ENCODE data around the gene EDN1.

The EDN1 gene

DNA sequence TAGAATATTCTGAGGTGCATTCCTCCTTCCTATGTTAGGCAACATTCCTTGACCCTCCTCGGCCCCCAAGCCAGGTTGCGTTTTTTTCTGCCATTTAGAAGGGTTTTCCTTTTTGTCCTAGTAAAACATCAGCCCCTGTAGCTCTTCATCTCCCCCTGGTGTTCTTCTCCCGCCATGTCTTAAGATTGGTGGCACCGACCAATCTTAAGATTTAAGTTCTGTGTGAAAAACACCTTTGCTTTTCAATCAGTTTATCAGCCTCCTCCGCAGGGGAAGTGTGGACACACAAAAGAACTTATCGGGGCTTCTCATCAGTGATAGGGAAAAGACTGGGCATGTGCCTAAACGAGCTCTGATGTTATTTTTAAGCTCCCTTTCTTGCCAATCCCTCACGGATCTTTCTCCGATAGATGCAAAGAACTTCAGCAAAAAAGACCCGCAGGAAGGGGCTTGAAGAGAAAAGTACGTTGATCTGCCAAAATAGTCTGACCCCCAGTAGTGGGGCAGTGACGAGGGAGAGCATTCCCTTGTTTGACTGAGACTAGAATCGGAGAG lies 719 bp upstream of the EDN1 start:
- Histone ChIP-seq H3K9me3 (ENCODE audit: insufficient read depth, low read depth, low read length) (no peaks in the 10 kb centered on the region), H3K27me3 (ENCODE audit: insufficient read depth, low read length) (peaks cover 39% of the 10 kb centered on the region; the same call in 1 of the 2 replicates), H3K4me1 (ENCODE audit: insufficient read depth, low read length) (peaks cover 6% of the 10 kb centered on the region; the same call in 1 of the 2 replicates), H3K36me3 (ENCODE audit: insufficient read depth, low read depth, low read length) (no peaks in the 10 kb centered on the region), H3K4me3 (ENCODE audit: low read length) (peak overlapping the region; percentile 72), H3K9ac (ENCODE audit: low read depth, low read length) (peak overlapping the region; percentile 35; the same call in 1 of the 2 replicates), H3K27ac (ENCODE audit: low read length) (no peak overlapping the region)

DNA sequence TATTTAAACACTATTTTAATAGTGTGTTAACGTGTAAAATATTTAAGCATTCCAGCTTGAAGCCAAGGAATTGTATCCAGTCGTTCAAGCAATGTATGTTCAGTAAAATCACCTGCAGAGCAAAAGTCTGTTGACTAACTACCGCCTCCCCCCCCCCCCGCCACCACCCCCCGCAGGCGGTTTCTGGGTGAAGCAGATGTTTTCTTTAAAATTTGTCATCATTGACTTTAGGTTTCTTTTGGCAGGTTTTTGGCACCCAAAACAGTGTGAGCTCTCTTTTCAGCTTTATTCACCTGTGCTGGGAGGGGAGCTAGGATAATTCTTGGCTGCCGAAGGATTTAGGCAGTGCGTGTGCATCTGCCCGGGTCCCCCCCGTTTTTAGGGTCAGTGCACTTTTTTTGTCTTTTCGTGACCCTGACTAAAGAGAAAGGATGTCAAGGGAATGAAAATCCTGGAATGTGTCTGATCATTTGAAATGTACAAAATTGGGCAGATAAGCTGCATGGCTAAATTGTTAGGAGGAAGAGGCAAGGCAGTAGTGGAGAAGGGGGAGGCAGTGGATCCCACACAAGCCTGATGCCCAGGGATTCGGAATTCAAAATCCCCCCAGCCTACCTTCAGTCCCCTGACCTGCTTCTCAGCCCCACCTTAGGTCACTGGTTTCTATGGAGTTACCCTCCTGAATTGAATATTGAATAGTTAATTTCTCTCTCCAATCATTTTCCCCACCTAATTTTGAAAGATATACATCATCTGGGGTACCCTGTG lies 1.1 kb downstream of the EDN1 start:
- Histone ChIP-seq H3K27ac (ENCODE audit: low read length) (no peak overlapping the region), H3K9ac (ENCODE audit: low read depth, low read length) (no peak overlapping the region), H3K4me1 (ENCODE audit: insufficient read depth, low read length) (peaks cover 9% of the 10 kb centered on the region; the same call in 1 of the 2 replicates), H3K4me3 (ENCODE audit: low read length) (peak overlapping the region; percentile 72), H3K36me3 (ENCODE audit: insufficient read depth, low read depth, low read length) (no peaks in the 10 kb centered on the region), H3K9me3 (ENCODE audit: insufficient read depth, low read depth, low read length) (no peaks in the 10 kb centered on the region), H3K27me3 (ENCODE audit: insufficient read depth, low read length) (peaks cover 39% of the 10 kb centered on the region; the same call in 1 of the 2 replicates)

DNA sequence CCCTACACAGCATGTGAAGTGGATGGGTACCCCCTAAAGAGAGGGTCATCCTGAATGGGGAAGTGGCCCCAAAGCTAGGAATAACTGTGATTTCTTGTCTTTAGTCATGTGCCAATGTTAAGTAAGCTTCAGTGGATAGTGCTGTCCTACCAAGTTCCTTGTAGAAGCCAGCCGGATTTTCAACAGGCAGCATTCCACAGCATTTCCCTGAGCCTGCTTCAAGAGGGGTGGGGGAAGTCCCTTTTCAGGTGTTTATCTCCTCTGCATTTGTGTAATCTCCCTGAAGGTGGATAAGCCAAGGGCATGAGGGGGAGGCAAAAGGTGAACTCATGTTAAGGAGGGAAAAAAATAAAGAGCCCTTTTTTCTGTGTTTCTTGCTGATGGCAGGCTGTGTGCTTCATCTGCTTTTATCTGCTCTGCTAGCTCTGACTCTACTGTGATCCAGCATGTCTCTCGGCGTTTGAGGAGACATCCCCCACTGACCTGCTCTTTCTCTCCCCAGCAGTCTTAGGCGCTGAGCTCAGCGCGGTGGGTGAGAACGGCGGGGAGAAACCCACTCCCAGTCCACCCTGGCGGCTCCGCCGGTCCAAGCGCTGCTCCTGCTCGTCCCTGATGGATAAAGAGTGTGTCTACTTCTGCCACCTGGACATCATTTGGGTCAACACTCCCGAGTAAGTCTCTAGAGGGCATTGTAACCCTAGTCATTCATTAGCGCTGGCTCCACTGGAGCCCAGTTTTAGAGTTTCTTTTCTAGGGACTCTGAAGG lies 1.9 kb downstream of the EDN1 start:
- peaks cover 9% of the 10 kb centered on the region; the same call in 1 of the 2 replicates for H3K4me1 ChIP-seq (ENCODE audit: insufficient read depth, low read length)
- H3K9me3 ChIP-seq (ENCODE audit: insufficient read depth, low read depth, low read length): no peaks in the 10 kb centered on the region
- H3K27ac ChIP-seq (ENCODE audit: low read length): no peak overlapping the region
- no peaks in the 10 kb centered on the region for H3K36me3 ChIP-seq (ENCODE audit: insufficient read depth, low read depth, low read length)
- H3K27me3 ChIP-seq (ENCODE audit: insufficient read depth, low read length): peaks cover 39% of the 10 kb centered on the region; the same call in 1 of the 2 replicates
- peak overlapping the region; percentile 51 for H3K4me3 ChIP-seq (ENCODE audit: low read length)
- H3K9ac ChIP-seq (ENCODE audit: low read depth, low read length): no peak overlapping the region

DNA sequence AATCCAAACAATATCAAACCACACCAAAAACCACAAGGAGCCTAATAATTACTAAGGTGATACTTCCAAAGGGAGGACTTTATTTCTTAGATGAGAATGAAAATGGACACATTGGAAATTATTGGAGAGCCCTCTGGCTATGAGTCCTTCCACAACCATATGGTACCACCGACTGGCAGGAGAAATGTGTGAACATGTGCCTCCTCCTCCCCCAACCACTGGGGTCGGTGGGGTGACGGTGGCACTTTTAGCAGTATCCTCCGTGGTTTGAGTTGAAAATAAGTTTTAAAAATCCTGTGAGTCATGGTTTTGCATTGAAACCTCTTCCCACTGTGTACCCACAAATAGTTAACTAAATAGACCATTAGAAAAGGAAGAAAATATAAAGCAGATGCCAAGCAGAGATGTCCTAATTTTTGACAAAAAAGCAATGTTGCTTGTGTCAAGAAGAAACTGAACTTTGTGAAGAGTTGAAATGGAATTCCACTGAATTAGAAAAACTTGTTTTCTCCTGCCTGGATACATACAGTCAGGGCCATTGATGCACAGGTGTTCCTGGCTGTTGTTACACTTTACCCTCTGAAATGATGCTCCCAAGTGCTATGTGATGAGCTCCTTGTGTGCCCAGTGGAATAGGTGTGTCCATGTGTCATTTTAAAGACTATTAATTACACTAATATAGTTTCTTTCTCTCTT lies 3.2 kb downstream of the EDN1 start:
- H3K27me3 ChIP-seq (ENCODE audit: insufficient read depth, low read length): peaks cover 39% of the 10 kb centered on the region; the same call in 1 of the 2 replicates
- peaks cover 9% of the 10 kb centered on the region; the same call in 1 of the 2 replicates for H3K4me1 ChIP-seq (ENCODE audit: insufficient read depth, low read length)
- H3K27ac ChIP-seq (ENCODE audit: low read length): no peak overlapping the region
- no peaks in the 10 kb centered on the region for H3K36me3 ChIP-seq (ENCODE audit: insufficient read depth, low read depth, low read length)
- H3K9me3 ChIP-seq (ENCODE audit: insufficient read depth, low read depth, low read length): no peaks in the 10 kb centered on the region
- H3K9ac ChIP-seq (ENCODE audit: low read depth, low read length): no peak overlapping the region
- no peak overlapping the region for H3K4me3 ChIP-seq (ENCODE audit: low read length)

DNA sequence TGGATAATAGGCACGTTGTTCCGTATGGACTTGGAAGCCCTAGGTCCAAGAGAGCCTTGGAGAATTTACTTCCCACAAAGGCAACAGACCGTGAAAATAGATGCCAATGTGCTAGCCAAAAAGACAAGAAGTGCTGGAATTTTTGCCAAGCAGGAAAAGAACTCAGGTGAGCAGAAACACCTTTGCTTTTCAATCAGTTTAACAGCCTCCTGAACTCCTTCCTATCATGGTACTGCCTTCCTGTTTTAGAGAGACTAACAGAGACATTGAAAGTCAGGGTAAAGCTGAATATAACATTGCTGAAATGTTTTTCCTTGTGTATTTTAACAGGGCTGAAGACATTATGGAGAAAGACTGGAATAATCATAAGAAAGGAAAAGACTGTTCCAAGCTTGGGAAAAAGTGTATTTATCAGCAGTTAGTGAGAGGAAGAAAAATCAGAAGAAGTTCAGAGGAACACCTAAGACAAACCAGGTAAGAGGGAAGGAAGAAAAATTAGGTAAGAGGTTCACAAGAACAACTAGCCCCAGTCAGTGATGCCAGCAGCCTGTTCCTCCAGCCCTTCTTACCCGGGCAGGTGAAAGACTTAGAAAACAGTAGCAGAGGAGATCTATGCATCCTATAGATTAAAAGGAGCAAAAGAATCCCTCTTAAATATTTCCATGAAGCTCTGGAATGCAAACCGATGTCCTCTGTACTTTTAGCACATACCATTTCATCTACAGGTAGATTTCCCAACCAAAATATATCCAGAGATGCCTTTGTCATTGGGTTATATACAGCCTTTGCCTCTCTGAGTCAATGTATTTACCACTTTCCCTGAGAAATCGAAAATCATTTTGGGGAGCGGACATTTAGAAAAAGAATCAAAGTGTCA lies 4.0 kb downstream of the EDN1 start:
- H3K9me3 ChIP-seq (ENCODE audit: insufficient read depth, low read depth, low read length): no peaks in the 10 kb centered on the region
- peaks cover 34% of the 10 kb centered on the region; the same call in 1 of the 2 replicates for H3K27me3 ChIP-seq (ENCODE audit: insufficient read depth, low read length)
- no peak overlapping the region for H3K27ac ChIP-seq (ENCODE audit: low read length)
- no peak overlapping the region for H3K9ac ChIP-seq (ENCODE audit: low read depth, low read length)
- H3K4me1 ChIP-seq (ENCODE audit: insufficient read depth, low read length): peaks cover 7% of the 10 kb centered on the region; the same call in 1 of the 2 replicates
- no peak overlapping the region for H3K4me3 ChIP-seq (ENCODE audit: low read length)
- H3K36me3 ChIP-seq (ENCODE audit: insufficient read depth, low read depth, low read length): no peaks in the 10 kb centered on the region

DNA sequence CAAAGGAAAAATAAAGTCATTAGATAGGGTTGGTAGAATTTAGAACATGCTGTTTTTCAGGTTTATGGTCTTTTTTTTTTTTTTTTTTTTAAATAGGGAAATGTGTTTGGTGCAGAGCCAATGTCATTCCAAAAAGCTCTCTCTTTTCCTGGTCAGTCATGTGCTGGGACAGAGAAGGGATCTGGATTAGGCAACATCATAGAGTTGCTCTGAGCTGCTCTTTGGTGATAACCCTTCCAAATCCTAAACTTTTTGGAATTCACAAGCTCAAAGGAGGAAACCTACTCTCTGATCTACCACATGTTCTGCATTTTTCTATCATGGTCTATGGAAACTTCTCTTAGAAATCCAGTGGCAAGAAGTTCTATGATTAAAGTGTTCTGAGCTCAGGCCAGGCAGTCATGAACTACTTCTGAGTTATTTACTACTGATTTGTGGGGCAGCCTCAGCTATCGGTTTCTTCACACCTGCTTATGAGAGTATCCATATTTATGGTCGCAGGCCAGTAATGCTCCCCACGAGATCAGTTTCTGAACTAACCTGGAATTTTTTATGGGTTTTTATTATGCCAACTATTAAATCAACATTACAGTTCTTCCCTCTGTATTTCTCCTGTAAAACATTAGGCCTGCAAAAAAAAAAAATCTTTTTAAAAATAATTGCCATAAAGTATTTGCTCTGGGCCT lies 4.8 kb downstream of the EDN1 start:
- Histone ChIP-seq H3K4me1 (ENCODE audit: insufficient read depth, low read length) (peaks cover 7% of the 10 kb centered on the region; the same call in 1 of the 2 replicates), H3K27me3 (ENCODE audit: insufficient read depth, low read length) (peaks cover 26% of the 10 kb centered on the region; the same call in 1 of the 2 replicates), H3K36me3 (ENCODE audit: insufficient read depth, low read depth, low read length) (no peaks in the 10 kb centered on the region), H3K9ac (ENCODE audit: low read depth, low read length) (no peak overlapping the region), H3K9me3 (ENCODE audit: insufficient read depth, low read depth, low read length) (no peaks in the 10 kb centered on the region), H3K4me3 (ENCODE audit: low read length) (no peak overlapping the region), H3K27ac (ENCODE audit: low read length) (no peak overlapping the region)

DNA sequence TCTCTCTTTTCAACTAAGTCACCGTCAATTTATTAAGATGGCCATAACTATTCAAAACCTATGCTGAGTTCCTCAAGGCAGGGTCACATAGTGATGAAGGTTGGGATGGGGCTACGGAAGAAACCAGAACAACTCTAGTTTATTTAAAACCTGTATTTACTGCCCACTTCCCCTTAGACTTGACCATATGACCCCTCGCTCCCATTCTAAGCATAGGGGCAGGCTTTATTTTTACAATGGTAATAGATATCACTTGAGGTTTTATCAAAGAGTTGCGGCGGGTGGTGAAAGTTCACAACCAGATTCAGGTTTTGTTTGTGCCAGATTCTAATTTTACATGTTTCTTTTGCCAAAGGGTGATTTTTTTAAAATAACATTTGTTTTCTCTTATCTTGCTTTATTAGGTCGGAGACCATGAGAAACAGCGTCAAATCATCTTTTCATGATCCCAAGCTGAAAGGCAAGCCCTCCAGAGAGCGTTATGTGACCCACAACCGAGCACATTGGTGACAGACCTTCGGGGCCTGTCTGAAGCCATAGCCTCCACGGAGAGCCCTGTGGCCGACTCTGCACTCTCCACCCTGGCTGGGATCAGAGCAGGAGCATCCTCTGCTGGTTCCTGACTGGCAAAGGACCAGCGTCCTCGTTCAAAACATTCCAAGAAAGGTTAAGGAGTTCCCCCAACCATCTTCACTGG lies 5.5 kb downstream of the EDN1 start:
- Histone ChIP-seq H3K27me3 (ENCODE audit: insufficient read depth, low read length) (peaks cover 20% of the 10 kb centered on the region; the same call in 1 of the 2 replicates), H3K4me1 (ENCODE audit: insufficient read depth, low read length) (peaks cover 7% of the 10 kb centered on the region; the same call in 1 of the 2 replicates), H3K4me3 (ENCODE audit: low read length) (no peak overlapping the region), H3K9me3 (ENCODE audit: insufficient read depth, low read depth, low read length) (no peaks in the 10 kb centered on the region), H3K9ac (ENCODE audit: low read depth, low read length) (no peak overlapping the region), H3K36me3 (ENCODE audit: insufficient read depth, low read depth, low read length) (no peaks in the 10 kb centered on the region), H3K27ac (ENCODE audit: low read length) (no peak overlapping the region)

DNA sequence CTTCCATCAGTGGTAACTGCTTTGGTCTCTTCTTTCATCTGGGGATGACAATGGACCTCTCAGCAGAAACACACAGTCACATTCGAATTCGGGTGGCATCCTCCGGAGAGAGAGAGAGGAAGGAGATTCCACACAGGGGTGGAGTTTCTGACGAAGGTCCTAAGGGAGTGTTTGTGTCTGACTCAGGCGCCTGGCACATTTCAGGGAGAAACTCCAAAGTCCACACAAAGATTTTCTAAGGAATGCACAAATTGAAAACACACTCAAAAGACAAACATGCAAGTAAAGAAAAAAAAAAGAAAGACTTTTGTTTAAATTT lies 6.1 kb downstream of the EDN1 start:
- peaks cover 7% of the 10 kb centered on the region; the same call in 1 of the 2 replicates for H3K4me1 ChIP-seq (ENCODE audit: insufficient read depth, low read length)
- no peaks in the 10 kb centered on the region for H3K9me3 ChIP-seq (ENCODE audit: insufficient read depth, low read depth, low read length)
- no peak overlapping the region for H3K4me3 ChIP-seq (ENCODE audit: low read length)
- H3K27me3 ChIP-seq (ENCODE audit: insufficient read depth, low read length): peaks cover 15% of the 10 kb centered on the region; the same call in 1 of the 2 replicates
- H3K36me3 ChIP-seq (ENCODE audit: insufficient read depth, low read depth, low read length): no peaks in the 10 kb centered on the region
- H3K9ac ChIP-seq (ENCODE audit: low read depth, low read length): no peak overlapping the region
- no peak overlapping the region for H3K27ac ChIP-seq (ENCODE audit: low read length)

DNA sequence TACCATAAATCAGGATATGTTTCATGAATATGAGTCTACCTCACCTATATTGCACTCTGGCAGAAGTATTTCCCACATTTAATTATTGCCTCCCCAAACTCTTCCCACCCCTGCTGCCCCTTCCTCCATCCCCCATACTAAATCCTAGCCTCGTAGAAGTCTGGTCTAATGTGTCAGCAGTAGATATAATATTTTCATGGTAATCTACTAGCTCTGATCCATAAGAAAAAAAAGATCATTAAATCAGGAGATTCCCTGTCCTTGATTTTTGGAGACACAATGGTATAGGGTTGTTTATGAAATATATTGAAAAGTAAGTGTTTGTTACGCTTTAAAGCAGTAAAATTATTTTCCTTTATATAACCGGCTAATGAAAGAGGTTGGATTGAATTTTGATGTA lies 6.4 kb downstream of the EDN1 start:
- Histone ChIP-seq H3K9me3 (ENCODE audit: insufficient read depth, low read depth, low read length) (no peaks in the 10 kb centered on the region), H3K36me3 (ENCODE audit: insufficient read depth, low read depth, low read length) (no peaks in the 10 kb centered on the region), H3K4me3 (ENCODE audit: low read length) (no peak overlapping the region), H3K4me1 (ENCODE audit: insufficient read depth, low read length) (peaks cover 5% of the 10 kb centered on the region; the same call in 1 of the 2 replicates), H3K27me3 (ENCODE audit: insufficient read depth, low read length) (peaks cover 11% of the 10 kb centered on the region; the same call in 1 of the 2 replicates), H3K9ac (ENCODE audit: low read depth, low read length) (no peak overlapping the region), H3K27ac (ENCODE audit: low read length) (no peak overlapping the region)

All from iPS-20b (cell line).